Measurements from ENCODE around the gene CCDC157. TPM values are rescaled to one million over a fixed set of nuclear protein-coding genes. Genes with fewer than 3 reads are reported as not detected.

The CCDC157 gene
- total and polyA plus RNA-seq, 9 of the 15 experiments (the other 6 are each of a cell fraction or from before 2014, with no cell fraction given): 0.04 to 1.3 (median 0.68) TPM

GRCh38 chr22:30380011-30380410, 23.2 kb downstream of the CCDC157 start (continued):
- TF ChIP-seq ZNF668 (CRISPR knock-in tag; IDR thresholded peaks at IDR 0.05): no peak

DNA sequence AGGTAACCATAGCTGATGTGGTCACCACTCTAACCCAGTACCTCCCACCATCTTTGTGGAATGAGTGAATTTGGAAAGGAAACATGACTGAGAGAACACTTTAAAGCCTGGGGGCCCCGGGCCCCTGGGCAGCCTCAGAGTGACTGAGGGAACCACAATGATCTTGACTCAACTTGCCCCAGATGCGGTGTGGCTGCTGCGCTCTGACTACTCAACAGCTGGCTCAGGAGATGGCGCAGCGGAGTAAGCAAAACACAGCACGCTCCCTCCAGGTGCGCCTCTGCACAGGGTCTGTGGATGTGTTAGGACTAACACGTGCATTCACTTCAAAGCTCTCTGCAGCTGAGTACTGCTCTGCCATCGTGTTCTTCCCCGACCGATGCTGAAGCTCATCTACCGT, 24.5 kb downstream of the CCDC157 start:
- WGBS (ENCODE audit: insufficient coverage, low coverage, missing lambda C conversion rate): 56% methylated on average over 12 of the region's 12 CpGs
- no peak overlapping the region for H3K27ac ChIP-seq (ENCODE audit: extremely low read depth, low read depth, low read length)
- H2AFZ ChIP-seq (ENCODE audit: low read depth, low read length): no peak overlapping the region
- no peak for FAIRE-seq
- H3K4me3 ChIP-seq: no peak overlapping the region
- H3K9me3 ChIP-seq (replicated peaks; ENCODE audit: control insufficient read depth, insufficient read depth, low read depth, low read length): no peaks in the 10 kb centered on the region
- ATAC-seq: no peak
- peaks cover under 1 to 6% of the 10 kb centered on the region in 2 experiments; a peak in 3 of 5 replicates for H3K4me1 ChIP-seq (replicated peaks in 1 of 2; ENCODE audit: control insufficient read depth in 2 of 2, insufficient read depth in 2 of 2, low read length in 2 of 2)
- H4K20me1 ChIP-seq (replicated peaks; ENCODE audit: control insufficient read depth, insufficient read depth, low read length): no peaks in the 10 kb centered on the region
- ChIA-PET POLR2A (interaction anchor here (2.7 kb wide), 1 partner anchor 8 kb away, joined by 9 read pairs; no protein-coding TSS in a partner anchor), CTCF (ENCODE audit: low intra/inter-chr PET ratio) (no interaction called here)
- no peaks in the 10 kb centered on the region for H3K36me3 ChIP-seq (ENCODE audit: control insufficient read depth, insufficient read depth, low read length)
- no peak overlapping the region for H3K4me2 ChIP-seq (ENCODE audit: insufficient read depth, low read length)
- intact Hi-C loops (cut with micrococcal nuclease): no loop called here
- DNase-seq (ENCODE audit: extremely low read depth in 1 of 4, low spot score in 3 of 4): no peak
- no peaks in the 10 kb centered on the region for H3K9me1 ChIP-seq (ENCODE audit: control insufficient read depth, insufficient read depth, low read length)
- no peak overlapping the region for H3K9ac ChIP-seq (ENCODE audit: insufficient read depth in 1 of 2, low read depth in 2 of 2, low read length in 2 of 2)
- H3K79me2 ChIP-seq (ENCODE audit: control insufficient read depth, insufficient read depth, low read length): no peaks in the 10 kb centered on the region
- no TSS peak for BruUV-seq (replicated peaks)
- no peaks in the 10 kb centered on the region for H3K27me3 ChIP-seq (ENCODE audit: control insufficient read depth in 2 of 2, insufficient read depth in 2 of 2, low read length in 2 of 2)
- in situ Hi-C loops (cut with MboI): loop anchor here (25.0 kb wide), 1 partner anchor 269 kb away; no protein-coding TSS in a partner anchor
- TF ChIP-seq, protein P1, sequence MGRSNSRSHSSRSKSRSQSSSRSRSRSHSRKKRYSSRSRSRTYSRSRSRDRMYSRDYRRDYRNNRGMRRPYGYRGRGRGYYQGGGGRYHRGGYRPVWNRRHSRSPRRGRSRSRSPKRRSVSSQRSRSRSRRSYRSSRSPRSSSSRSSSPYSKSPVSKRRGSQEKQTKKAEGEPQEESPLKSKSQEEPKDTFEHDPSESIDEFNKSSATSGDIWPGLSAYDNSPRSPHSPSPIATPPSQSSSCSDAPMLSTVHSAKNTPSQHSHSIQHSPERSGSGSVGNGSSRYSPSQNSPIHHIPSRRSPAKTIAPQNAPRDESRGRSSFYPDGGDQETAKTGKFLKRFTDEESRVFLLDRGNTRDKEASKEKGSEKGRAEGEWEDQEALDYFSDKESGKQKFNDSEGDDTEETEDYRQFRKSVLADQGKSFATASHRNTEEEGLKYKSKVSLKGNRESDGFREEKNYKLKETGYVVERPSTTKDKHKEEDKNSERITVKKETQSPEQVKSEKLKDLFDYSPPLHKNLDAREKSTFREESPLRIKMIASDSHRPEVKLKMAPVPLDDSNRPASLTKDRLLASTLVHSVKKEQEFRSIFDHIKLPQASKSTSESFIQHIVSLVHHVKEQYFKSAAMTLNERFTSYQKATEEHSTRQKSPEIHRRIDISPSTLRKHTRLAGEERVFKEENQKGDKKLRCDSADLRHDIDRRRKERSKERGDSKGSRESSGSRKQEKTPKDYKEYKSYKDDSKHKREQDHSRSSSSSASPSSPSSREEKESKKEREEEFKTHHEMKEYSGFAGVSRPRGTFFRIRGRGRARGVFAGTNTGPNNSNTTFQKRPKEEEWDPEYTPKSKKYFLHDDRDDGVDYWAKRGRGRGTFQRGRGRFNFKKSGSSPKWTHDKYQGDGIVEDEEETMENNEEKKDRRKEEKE (IDR thresholded peaks at IDR 0.05; ENCODE audit: borderline replicate concordance in 1 of 2, control insufficient read depth in 1 of 2, low read depth in 2 of 2, low read length in 1 of 2): no peak
- no peak for TF ChIP-seq MCM3 (IDR thresholded peaks at IDR 0.05)
- no peak for TF ChIP-seq MAZ (CRISPR knock-in tag; conservative IDR thresholded peaks at IDR 0.05 in 1 of 2, IDR thresholded peaks at IDR 0.05 in 1 of 2)
- no peak for TF ChIP-seq MAFF (IDR thresholded peaks at IDR 0.05; ENCODE audit: low read length)
- no peak for TF ChIP-seq SRSF3 (IDR thresholded peaks at IDR 0.05; ENCODE audit: insufficient read depth, low read length)
- TF ChIP-seq ARNT (IDR thresholded peaks at IDR 0.05): no peak
- TF ChIP-seq, protein P2, sequence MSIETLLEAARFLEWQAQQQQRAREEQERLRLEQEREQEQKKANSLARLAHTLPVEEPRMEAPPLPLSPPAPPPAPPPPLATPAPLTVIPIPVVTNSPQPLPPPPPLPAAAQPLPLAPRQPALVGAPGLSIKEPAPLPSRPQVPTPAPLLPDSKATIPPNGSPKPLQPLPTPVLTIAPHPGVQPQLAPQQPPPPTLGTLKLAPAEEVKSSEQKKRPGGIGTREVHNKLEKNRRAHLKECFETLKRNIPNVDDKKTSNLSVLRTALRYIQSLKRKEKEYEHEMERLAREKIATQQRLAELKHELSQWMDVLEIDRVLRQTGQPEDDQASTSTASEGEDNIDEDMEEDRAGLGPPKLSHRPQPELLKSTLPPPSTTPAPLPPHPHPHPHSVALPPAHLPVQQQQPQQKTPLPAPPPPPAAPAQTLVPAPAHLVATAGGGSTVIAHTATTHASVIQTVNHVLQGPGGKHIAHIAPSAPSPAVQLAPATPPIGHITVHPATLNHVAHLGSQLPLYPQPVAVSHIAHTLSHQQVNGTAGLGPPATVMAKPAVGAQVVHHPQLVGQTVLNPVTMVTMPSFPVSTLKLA (conservative IDR thresholded peaks at IDR 0.05): no peak
